ENCODE data around the gene NDOR1. TPM values are rescaled to one million over a fixed set of nuclear protein-coding genes. Genes with fewer than 3 reads are reported as not detected.

NDOR1 gene
- total RNA-seq, 1 donor from 2014 or later: 2.8 TPM

- no peak for DNase-seq
Measured at GRCh38 chr9:137167747-137168572, 37.5 kb upstream of the NDOR1 start.

GRCh38 chr9:137168573-137168903 lies 37.0 kb upstream of the NDOR1 start:
- no peak for DNase-seq

DNA sequence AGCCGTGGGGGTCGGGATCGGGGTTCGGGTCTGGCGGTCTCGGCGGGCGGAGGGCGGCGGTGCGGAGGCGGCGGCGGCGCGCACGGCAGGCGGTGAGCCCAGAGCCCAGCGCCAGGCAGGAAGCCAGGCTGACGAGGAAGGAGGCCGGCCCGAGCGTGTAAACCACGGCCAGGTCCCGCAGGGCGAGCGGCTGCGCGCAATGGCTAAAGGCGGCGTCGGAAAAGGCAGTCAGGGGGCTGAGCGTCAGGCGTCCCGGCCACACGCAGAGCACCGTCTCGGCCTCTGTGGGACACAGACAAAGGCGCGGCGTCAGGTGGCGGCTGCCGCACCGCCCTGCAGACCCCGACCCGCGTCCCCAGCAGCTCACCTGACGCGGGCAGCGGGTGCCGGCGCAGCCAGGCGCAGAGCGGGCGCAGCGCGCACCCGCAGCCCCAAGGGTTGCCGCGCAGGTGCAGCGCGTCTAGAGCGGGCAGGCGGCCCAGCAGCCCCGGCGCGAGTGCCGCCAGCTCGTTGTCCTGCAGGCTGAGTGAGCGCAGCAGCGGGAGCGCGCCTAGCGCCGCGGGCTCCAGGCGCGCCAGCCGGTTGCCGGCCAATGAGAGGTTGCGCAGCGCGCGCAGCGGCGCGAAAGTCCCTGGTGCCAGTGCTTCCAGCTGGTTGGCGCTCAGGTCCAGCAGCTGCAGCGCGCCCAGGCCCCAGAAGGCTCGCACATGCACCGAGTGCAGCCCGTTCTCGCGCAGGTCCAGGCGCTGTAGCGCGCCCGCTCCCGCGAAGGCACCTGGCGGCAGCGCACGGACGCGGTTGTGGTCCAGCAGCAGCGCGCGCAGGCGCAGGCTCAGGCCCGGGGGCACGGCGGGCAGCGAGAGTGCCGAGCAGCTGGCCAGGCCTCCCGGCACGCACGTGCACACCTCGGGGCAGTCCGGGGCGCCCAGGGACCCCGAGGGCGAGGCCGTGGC lies 36.3 kb upstream of the NDOR1 start:
- peak; percentile 54 for DNase-seq

DNA sequence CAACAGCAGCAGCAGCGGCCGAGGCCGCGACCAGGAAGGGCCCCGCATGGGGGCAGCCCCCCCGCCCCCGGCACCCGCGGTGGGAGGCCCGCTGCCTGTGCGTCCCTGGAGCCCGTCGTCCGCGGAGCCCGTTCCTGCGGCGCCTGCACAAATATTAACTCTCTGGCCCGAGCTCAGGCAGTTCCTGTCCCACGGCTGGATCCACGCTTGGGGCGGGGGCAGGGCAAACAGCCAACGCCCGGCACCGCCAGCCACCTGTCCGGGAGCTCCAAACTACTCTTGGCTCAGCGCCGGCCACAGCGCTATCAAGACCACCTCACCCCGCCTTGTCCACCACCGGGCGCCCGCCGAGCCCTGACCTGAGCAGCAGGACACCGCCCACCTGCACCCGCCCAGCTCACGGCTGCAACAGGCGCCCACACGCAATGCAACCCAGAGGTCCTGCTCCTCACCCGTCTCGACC lies 35.6 kb upstream of the NDOR1 start, which contains the start of gene LRRC26:
LRRC26 (minus strand) TSS at position 156 of the 463 bp plus-strand sequence; CDS start at position 48, 108 bp downstream.
- DNase-seq: no peak

- no peak for DNase-seq
Measured at GRCh38 chr9:137170486-137171148, 34.9 kb upstream of the NDOR1 start.

- DNase-seq: no peak
Measured at GRCh38 chr9:137171149-137171900, 34.2 kb upstream of the NDOR1 start.

- no peak for DNase-seq
Measured at GRCh38 chr9:137172901-137173795, 32.4 kb upstream of the NDOR1 start.

- no peak for DNase-seq
Measured at GRCh38 chr9:137173796-137174664, 31.5 kb upstream of the NDOR1 start.

DNA sequence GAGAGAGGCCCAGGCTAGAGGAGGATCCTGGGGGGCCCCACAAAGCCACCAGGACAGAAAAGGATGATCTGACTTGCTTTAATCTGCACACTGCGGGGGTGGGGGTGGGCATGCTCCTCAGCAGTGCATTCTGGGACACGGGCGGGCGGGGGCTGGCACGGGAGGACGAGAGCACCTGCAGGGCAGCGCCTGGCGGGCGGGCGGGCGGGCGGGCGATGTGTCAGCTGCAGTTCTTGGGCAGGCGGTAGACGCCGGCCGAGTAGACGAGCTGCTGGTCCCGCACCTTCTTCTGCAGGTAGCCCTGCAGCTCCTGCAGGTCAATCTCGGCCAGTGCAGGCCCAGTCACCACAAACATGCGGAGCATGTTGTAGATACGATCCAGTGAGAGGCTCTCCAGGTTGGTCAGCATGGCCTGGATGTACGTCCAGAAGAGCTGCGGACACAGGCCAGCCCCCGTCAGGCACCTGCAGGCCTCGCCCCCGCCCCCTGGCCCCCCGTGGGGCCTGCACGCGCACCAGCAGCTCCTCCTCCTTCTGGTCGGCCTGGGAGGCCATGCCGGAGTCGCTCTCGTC lies 30.7 kb upstream of the NDOR1 start:
- DNase-seq: no peak

DNA sequence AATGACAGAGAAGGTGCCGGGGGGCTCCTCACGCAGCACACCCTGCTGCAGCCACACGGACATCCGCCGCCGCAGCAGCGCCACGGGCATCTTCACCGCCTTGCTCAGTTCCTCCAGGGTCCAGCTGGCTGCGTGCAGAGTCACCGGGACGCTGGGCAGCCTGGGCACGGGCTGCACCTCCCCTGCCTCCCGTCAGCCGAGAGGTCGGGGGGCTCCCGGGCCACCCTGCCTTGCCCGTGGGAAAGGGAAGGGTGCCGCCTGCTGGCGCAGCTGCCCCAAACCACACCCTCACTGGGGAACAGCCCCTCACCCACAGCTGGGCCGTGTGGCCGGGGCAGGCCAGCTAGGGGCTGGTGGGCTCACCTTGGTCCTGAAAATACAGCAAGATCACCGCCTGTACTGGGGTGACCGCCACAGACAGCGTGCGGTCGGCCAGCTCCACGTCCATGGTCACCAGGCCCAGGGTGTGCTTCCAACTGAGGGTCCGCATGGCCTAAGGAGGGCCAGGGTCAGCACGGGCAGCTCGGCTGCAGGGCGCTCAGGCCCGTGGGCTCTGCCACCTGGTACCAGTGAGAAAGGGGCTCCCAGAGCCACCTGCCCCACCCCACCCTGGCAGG lies 30.0 kb upstream of the NDOR1 start:
- DNase-seq: no peak

- DNase-seq: peak; percentile 22
Measured at GRCh38 chr9:137176302-137177182, 29.0 kb upstream of the NDOR1 start.

GRCh38 chr9:137178201-137178938 lies 27.1 kb upstream of the NDOR1 start:
- no peak for DNase-seq

GRCh38 chr9:137178939-137179630 lies 26.4 kb upstream of the NDOR1 start:
- no peak for DNase-seq

DNA sequence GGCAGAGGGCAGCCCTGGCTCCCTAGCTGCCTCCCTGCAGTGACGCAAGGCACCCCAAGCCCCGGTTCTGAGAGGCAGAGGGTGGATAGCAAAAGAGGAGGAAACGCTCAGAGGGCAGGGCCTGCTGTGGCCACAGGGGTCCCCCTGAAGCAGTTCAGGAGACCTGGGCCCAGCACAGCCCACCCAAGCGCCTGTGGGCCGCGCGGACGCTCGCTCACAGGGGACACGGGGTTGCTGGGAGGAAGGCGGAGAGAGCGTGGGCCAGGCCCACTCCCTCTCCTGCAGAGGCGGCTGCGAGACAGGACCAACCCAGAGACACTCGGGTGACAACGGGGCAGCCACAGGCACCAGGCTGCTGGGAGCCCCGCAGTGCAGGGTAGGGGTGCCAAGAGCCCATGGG lies 25.7 kb upstream of the NDOR1 start:
- no peak for DNase-seq

GRCh38 chr9:137180491-137180890 lies 25.0 kb upstream of the NDOR1 start:
- no peak for DNase-seq

DNA sequence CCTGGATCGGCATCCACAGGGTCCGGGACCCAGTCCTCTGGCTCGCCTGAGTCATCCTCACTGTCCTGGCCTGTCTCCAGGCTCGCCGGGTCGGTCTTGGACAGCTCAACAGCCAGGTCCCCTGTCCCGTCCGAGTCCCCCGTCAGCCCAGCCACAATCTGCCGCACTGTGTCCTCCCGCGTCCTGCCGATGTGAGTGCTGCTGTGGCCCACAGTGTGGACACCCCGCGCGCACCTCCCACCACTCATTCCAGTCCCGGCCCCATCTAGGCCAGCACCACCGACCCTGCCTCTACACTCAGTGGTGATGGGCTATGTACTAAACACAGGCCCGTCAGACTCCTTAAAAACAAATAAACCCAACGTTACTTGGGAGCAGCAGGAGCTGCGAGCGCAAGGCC lies 23.8 kb upstream of the NDOR1 start:
- no peak for DNase-seq
